GM21423 (cell line): ENCODE measurements around the gene STAT2.
"Not testable (repeated sequence)": the region's sequence is repeated elsewhere in the genome, so short reads cannot be mapped to it uniquely, and the experiment has no call there.

Experiments used
- ATAC-seq: cut with Tn5 transposase; IDR thresholded peaks from one replicate; pipeline ENCODE4 v1.9.1; 2021; ENCODE audit warnings: mild to moderate bottlenecking, moderate library complexity; ENCODE audit not compliant: unreplicated experiment

The STAT2 gene

DNA sequence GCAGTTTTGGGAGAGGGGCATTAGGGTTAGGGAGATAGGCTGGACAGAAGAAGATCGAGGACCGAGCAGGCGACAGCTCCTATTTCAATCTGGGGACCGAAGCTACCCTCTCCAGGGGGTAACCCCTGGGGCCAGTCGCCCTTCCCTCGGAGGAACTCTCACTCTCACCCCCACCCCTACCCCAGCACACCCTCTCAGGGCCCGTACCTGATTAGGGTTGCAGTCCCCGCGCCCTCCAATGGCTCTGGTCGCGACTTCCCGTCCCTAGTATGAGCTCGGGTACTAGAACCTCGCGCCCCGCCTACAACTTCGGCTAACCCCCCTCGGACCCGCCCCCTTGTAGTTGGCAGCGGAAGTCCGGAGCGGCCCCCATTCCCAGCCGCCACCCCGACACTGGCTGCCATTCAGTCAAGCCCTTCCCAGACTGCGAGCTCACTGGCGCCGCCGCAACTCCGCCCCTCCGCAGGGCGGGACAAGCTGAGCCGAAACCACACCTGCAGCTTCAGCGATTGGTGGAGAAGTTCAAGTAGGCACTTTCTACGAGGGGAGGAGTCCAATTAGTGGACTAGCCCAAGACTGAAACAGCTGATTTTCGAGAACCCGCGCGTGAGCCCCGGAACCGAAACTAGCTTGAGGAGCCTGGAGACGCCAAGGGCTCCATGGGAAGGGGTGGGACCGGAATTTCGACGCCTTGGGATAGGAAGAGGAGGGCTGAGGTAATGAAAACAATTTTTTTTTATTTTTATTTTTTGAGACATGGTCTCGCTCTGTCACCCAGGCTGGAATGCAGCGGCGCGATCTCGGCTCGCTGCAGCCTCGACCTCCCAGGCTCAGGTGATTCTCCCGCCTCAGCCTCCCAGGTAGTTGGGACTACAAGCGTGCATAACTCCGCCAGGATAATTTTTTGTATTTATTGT is at the start of gene STAT2:
TSS of gene STAT2 (minus strand) at position 257 of the 917 bp plus-strand sequence. CDS start 3,536 bp downstream, outside the sequence.
- peak; percentile 95 for ATAC-seq

DNA sequence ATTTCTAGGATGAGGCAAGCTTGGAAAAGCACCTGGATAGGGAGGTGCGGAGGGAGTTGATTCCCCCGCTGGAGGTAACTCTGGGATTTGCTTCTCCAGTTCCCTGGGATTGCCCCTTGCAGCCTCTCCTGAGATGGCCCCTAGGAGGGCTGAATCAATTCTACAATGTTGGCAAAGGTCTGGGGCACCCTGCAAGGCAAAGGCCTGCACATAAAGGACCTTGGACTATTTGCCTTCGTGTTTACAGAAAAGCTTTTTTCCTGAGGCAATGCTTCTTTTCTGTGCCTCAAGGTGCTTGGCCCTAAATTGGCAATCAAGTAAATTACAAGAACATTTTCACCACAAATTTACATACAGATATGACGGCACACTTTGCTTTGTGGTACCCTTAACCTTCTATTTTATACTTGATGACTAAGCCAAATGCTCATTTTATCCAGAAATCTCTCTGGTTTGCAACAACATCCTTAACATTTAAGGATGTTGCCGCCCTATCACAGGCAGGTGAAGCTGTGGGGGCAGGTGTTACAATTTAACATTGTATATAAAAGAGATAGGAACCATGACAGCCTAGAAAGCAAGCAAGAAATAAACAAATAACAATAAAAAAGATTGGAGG is 49.0 kb upstream of the STAT2 start:
- no peak for ATAC-seq

DNA sequence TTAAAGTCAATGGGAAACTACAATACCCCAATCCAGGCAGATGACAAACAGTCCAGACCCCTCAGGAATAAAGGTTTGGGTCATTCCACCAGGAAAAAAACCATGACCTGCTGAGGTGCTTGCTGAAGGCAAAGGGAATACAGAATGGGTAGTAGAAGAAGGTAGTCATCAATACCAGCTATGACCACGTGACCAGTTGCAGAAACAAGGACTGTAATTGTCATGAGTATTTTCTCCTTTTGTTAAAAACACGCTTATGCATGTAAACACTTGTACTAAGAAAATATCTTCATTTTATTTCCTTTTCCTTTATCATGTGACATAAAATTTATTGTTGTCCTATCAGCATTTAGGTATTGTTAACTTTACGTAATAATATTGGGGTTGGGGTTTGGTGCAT is 44.3 kb upstream of the STAT2 start:
- not testable (repeated sequence) for ATAC-seq

DNA sequence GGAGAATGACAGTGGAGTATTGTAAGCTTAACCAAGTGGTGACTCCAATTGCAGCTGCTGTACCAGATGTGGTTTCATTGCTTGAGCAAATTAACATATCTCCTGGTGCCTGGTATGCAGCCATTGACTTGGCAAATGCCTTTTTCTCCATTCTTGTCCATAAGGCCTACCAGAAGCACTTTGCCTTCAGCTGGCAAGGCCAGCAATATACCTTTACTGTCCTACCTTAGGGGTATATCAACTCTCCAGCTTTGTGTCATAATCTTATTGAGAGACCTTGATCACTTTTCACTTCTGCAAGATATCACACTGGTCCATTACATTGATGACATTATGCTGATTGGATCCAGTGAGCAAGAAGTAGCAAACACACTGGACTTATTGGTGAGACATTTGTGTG is 41.7 kb upstream of the STAT2 start:
- ATAC-seq: not testable (repeated sequence)

DNA sequence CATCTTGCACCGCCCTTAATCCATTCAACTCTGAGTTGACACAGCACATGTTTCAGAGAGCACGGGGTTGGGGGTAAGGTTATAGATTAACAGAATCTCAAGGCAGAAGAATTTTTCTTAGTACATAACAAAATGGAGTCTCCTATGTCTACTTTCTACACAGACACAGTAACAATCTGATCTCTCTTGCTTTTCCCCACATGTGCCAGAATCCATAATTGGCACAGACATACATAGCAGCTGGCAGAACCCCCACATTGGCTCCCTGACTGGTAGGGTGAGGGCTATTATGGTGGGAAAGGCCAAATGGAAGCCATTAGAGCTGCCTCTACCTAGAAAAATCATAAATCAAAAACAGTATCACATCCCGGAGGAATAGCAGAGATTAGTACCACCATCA is 41.2 kb upstream of the STAT2 start:
- ATAC-seq: not testable (repeated sequence)

DNA sequence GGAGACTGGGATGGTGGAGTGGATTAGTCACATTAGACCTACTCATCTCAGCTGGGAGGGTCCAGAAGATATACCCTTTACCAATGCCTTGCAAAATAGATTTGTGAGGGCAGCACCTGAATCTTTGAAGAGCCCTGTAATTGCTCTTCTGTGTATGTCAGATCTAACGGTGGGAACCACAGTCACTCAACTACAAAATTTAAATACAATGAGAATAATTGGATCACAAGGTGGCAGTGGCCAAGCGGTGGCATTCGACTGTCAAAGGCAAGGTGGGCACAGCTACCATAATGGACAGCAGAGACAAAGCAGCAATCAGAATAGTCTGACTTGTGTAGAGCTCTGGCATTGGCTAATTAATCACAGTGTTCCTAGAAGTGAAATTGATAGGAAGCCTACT is 39.6 kb upstream of the STAT2 start:
- ATAC-seq: not testable (repeated sequence)

DNA sequence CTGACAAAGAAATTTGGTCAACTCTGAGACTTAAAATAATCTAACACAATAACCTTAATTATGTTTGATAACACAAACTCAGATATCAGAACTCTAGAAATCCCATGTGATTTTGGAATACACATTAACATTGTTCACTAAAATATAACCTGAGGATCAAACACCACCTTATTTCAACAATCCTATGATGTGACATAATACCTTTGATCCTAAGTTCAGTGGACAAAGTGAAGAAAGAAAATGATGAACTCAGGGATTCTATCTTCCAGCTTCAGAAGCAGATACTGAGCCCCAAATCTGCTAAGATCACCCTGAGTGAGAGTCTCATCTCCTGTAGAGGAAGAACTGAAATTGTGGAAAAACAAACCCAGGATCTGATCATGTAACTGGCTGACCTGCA is 38.4 kb upstream of the STAT2 start:
- no peak for ATAC-seq

DNA sequence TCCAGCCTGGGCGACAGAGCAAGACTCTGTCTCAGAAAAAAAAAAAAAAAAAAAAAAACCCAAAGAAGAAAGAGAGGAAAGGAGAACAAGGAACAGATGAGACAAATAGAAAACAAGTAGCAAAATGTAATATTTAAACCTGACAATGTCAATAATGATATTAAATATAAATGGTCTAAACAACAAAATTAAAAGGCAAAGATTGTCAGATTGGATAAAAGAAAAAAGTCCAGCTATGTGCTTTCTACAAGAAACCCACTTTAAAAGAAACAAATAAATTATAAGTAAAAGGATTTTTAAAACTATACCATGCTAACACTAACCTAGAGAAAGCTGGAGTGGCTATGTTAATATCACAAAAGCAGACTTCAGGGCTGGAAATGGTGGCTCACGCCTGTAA is 32.4 kb upstream of the STAT2 start:
- ATAC-seq: no peak

DNA sequence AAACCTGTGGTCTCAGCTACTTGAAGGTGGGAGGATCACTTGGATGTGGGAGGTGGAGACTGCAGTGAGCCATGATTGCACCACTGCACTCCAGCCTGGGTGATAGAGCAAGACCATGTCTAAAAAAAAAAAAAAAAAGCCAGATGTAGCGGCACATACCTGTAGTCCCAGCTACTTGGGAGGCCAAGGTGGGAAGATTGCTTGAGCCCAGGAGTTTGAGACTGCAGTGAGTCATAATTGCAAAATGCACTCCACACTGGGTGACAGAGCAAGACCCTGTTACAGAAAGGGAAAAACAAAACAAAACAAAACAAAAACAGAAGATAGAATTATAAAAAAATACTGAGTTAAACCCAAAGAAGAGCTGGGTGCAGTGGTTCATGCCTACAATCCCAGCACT is 31.8 kb upstream of the STAT2 start:
- ATAC-seq: no peak

DNA sequence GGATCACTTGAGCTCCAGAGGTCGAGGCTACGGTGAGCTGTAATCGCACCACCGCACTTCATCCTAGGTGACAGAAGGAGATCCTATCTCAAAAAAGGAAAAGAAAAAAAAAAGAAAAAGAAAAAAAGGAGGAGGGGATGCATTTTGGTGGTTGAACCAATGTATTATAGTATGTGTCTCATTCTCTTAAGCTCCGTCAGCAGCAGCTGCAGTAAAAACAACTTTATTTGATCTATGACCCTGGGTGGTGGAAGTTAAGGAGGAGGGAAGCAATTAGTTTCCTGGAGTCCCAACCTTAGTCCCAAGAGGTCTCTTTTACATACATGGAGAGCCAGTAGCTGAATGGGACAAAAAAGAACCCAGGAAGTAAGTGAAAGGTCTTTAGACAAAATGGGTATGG is 29.5 kb upstream of the STAT2 start:
- ATAC-seq: no peak

DNA sequence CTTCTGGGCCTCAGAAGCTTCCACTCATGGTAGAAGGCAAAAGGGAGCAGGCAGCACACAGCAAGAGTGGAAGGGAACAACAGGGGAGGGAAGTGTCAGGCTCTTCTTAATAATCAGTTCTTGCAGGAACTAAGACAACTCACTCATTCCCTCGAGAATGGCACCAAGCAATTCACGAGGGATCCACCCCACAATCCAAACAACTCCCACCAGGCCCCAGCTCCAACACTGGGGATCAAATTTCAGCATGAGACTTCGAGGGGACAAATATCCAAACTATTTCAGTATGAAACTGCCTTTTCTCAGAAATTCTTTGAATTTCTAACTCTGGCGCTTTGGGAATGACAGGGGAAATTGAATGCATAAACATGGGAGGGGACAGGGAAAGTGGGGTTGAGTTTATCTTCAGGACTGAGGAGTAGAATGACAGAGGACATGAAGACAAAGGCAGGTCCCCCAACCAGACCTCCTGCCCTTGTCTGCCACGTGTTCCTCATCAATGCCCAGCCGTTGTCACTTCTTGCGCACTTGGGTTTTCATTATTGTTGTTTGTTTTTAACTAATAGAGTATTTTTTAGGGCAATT is 27.3 kb upstream of the STAT2 start:
- ATAC-seq: no peak

DNA sequence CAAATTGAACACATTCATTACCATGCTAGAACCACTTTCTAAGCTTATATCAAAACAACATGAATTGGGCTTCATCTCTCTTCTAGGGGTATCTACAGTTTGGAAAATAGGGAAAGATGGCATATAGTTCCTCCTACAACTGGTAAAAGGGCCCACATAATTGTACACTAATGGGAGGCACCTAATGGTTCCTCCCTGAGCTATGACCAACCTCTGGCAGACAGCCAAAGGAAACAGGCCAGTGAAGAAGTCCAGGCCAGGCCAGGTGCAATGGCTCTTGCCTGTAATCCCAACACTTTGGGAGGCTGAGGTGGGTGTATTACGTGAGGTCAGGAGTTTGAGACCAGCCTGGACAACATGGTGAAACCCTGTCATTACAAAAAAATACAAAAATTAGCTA is 26.0 kb upstream of the STAT2 start:
- no peak for ATAC-seq

DNA sequence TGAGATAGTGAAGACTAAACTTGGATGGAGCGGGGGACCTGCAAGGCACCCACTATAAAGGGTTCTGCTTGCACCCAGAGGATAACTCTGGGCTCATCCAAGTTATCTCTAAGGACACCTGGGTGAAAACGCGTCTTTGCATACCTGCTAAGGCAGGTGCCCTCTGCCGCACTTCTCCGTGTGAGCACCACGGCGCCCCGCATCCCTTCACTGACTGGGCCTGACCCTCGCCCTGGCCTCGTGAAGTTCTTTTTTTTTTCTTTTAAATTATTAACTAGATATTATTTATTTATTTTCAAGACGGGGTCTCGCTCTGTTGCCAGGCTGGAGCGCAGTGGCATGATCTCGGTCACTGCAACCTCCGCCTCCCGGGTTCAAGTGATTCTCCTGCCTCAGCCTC is 22.7 kb upstream of the STAT2 start:
- no peak for ATAC-seq

DNA sequence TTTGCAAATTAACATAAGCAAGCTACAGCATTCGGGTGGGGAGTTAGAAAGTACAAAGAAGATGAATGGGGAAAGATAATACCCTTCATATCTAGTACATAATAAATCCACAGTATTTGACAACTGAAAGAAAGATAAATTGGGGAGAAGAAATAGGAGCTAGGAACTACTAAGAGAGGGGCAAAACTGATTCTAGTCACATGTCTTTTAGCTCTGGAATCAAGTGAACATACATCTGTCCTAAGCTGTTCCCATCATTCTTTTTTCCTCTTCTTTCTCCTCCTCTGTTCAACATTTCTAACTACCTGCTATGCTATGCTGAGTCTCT is 18.0 kb upstream of the STAT2 start:
- no peak for ATAC-seq

DNA sequence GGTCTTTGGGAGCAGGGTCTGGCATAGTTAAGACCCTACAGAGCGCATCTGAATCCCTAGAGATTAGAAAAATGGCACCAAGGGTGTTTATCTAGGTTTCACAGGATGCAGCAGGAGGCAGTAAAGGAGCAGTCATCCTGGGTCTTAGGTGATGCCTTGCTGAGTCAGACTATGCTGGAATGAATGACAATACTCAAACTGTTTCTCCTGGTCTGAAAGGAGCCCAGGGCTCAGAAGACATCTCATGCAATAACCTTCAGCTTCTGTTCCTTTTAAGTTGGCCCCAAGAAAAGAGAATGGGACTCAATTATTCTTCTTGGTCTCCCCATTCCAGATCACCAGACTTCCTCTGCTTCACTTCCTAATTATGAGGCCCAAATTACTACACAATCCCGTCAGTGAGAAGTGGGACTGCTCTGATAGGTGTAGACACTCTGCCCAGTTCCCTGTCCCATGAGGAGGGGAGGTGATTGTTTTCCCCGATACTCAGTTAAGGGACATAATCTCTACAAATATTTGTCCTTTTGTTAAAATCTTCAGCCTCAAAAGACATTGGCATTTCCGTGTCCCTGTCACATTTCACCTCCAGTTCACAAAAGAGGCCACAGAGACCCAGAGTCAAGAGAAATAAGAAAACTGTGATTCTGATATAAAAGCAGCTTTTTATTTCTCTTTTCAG is 17.5 kb upstream of the STAT2 start:
- no peak for ATAC-seq

DNA sequence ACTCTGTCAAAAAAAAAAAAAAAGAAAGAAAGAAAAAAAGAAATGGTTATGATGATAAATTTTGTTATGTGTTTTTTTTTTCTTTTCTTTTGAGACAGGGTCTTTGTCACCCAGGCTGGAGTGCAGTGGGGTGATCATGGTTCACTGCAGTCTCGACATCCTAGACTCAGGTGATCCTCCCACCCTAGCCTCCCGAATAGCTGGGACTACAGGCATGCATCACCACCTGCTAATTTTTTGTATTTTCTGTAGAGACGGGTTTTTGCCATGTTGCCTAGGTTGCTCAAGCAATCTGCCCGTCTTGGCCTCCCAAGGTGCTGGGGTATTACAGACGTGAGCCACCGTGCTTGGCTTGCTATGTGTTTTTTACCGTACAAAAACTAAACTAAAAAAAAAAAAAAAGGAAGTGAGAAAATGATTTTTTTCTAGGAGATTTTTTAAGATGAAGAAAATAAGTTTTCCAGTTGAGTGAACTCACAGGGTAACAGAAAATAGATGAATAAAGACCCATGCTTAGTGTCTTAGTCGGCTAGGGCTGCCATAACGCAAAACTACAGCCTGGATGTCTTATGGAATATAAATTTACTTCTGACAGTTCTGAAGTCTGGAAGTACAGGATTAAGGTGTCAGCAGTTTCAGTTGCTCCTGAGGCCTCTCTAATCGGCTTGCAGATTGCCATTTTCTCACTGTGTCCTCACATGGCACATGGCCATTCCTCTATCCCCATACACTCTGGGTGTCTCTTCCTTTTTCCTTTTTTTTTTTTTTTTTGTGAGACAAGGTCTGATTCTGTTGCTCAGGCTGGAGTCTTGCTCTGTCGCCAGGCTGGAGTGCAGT is 15.9 kb upstream of the STAT2 start:
- peak; percentile 49 for ATAC-seq

DNA sequence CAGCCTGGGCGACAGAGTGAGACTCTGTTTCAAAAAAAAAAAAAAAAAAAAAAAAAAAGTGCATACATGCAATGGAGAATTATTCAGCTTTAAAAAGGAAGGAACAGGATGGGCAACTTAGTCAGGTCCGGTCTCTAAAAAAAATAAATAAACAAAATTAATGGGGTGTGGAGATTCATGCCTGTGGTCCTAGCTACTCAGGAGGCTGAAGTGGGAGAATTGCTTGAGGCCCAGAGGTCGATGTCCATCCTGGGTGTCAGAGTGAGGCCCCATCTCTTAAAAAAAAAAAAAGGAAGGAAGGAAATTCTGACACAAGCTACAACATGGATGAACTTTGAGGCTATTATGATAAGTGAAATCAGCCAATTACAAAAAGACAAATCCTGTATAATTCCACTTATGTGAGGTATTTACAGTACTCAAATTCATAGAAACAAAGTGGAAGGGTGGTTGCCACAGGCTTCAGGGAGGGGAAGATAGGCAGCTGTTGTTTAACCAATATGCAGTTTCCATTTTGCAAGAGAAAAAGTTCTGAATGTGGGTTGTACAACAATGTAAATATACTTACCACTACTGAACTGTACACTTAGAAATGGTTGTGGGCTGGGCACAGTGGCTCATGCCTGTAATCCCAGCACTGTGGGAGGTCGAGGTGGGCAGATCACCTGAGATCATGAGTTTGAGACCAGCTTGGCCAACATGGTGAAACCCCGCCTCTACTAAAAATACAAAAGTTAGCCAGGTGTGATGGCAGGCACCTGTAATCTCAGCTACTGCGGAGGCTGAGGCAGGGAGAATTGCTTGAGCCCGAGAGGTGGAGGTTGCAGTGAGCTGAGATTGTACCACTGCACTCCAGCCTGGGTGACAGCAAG is 15.1 kb upstream of the STAT2 start:
- ATAC-seq: peak; percentile 35

DNA sequence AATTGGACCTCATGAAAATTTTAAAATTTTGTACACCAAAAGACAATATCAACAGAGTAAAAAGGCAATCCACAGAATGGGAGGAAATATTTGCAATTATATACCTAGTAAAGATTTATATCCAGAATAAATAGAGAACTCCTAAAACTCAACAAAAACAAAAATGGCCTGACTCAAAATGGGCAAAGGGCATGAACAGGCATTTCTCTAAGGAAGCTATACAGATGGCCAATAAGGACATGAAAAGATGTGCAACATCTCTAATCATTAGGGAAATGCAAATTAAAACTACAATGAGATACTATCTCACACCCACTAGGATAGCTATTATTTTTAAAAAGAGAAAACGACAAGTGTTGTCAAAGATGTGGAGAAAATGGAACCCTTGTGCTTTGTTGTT is 13.6 kb upstream of the STAT2 start:
- ATAC-seq: no peak

DNA sequence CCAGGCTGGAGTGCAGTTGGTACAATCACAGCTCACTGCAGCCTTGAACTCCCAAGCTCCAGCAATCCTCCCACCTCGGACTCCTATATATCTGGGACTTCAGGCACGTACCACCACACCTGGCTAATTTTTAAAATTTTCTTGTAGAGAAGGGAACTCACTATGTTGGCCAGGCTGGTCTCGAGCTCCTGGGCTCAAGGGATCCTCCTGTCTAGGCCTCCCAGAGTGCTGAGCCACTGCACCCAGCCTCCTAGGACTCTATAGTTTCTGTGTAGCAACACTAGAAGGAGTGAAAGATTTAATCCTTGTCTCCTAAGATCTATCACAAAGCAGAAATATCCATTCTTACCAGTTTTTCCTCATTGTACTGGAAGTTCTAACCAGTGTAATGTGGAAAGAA is 7.0 kb upstream of the STAT2 start:
- ATAC-seq: no peak
